ENCODE data around the gene TMEM94.

GRCh38 chr17:75513641-75514000, 57.2 kb downstream of the TMEM94 start:
- TF ChIP-seq ZNF235 (CRISPR knock-in tag; IDR thresholded peaks at IDR 0.05; ENCODE audit: borderline replicate concordance) (no peak), RELA (CRISPR knock-in tag; IDR thresholded peaks at IDR 0.05) (no peak), RFXANK (CRISPR knock-in tag; IDR thresholded peaks at IDR 0.05) (no peak), EED (CRISPR knock-in tag; IDR thresholded peaks at IDR 0.05) (no peak), ZNF737 (CRISPR knock-in tag; IDR thresholded peaks at IDR 0.05; ENCODE audit: borderline replicate concordance) (no peak), ZSCAN25 (CRISPR knock-in tag; IDR thresholded peaks at IDR 0.05) (no peak), CTCF (CRISPR knock-in tag; IDR thresholded peaks at IDR 0.05) (no peak), SETDB1 (CRISPR knock-in tag; IDR thresholded peaks at IDR 0.05; ENCODE audit: borderline replicate concordance) (no peak), THAP11 (CRISPR knock-in tag; IDR thresholded peaks at IDR 0.05) (no peak), ZNF746 (CRISPR knock-in tag; IDR thresholded peaks at IDR 0.05) (no peak), ATF4 (CRISPR knock-in tag; IDR thresholded peaks at IDR 0.05) (no peak), RAD51 (IDR thresholded peaks at IDR 0.05; ENCODE audit: borderline replicate concordance) (no peak), ZSCAN30 (CRISPR knock-in tag; IDR thresholded peaks at IDR 0.05) (no peak)

All from HepG2 (cell line).